Mesothelial cell of epicardium (in vitro differentiated cells): Measurements from ENCODE around the gene BTD. TPM values are rescaled to one million over a fixed set of nuclear protein-coding genes. Genes with fewer than 3 reads are reported as not detected.

Experiments used
- DNase-seq, 2 experiments: peaks; one replicate each; pipeline ENCODE4 v3.0.0; 2021; ENCODE audit warnings: low spot score in 2 of 2; ENCODE audit not compliant: unreplicated experiment in 2 of 2
- H3K27ac Mint-ChIP-seq: 2 replicates; pipeline ENCODE4 v1.8.0; 2021; ENCODE audit warnings: mixed read lengths
- H3K27me3 Mint-ChIP-seq: 2 replicates; pipeline ENCODE4 v1.8.0; 2021; ENCODE audit warnings: low read depth, mixed read lengths
- H3K36me3 Mint-ChIP-seq: 2 replicates; pipeline ENCODE4 v1.8.0; 2021; ENCODE audit warnings: mixed read lengths
- H3K4me1 Mint-ChIP-seq: 2 replicates; pipeline ENCODE4 v1.8.0; 2021; ENCODE audit warnings: mixed read lengths
- H3K4me3 Mint-ChIP-seq: 2 replicates; pipeline ENCODE4 v1.8.0; 2021; ENCODE audit warnings: mild to moderate bottlenecking, moderate library complexity, mixed read lengths
- H3K9me3 Mint-ChIP-seq: 2 replicates; pipeline ENCODE4 v1.8.0; 2021; ENCODE audit warnings: mixed read lengths
- CTCF ChIP-seq: fragments of 200-600 bp; sonication (generic); IDR thresholded peaks from one replicate; pipeline ENCODE4 v1.5.0; 2021; ENCODE audit warnings: antibody characterized with exemption; ENCODE audit not compliant: unreplicated experiment
- total RNA-seq: library from RNA; stranded (reverse); gene quantifications from 3 replicates; pipeline ENCODE4 v1.2.1, GENCODE V29; 2021

BTD gene
- total RNA-seq, 1 donor from 2014 or later: 12.5 TPM

GRCh38 chr3:15656342-15656741 is 54.8 kb downstream of the BTD start:
- no peak for TF ChIP-seq CTCF
- Mint-ChIP-seq H3K4me3 (no peak overlapping the region), H3K4me1 (peaks cover 8% of the 10 kb centered on the region), H3K27ac (no peak overlapping the region), H3K9me3 (peaks cover 26% of the 10 kb centered on the region), H3K36me3 (peaks cover 7% of the 10 kb centered on the region), H3K27me3 (no peaks in the 10 kb centered on the region)
- no peak for DNase-seq

- no peak for TF ChIP-seq CTCF
- H3K4me3 Mint-ChIP-seq: no peak overlapping the region
Observed at GRCh38 chr3:15657016-15657415, 55.5 kb downstream of the BTD start.

GRCh38 chr3:15659254-15659975 is 57.9 kb downstream of the BTD start:
- Mint-ChIP-seq H3K9me3 (peaks cover 50% of the 10 kb centered on the region), H3K4me1 (peaks cover 8% of the 10 kb centered on the region), H3K27me3 (no peaks in the 10 kb centered on the region), H3K4me3 (no peak overlapping the region), H3K36me3 (peaks cover 16% of the 10 kb centered on the region), H3K27ac (peak overlapping the region; percentile 55)
- no peak for TF ChIP-seq CTCF
- DNase-seq: no peak

More at GRCh38 chr3:15657016-15657415, 55.5 kb downstream of the BTD start:
- no peaks in the 10 kb centered on the region for H3K27me3 Mint-ChIP-seq
- peaks cover 7% of the 10 kb centered on the region for H3K36me3 Mint-ChIP-seq
- H3K9me3 Mint-ChIP-seq: peaks cover 33% of the 10 kb centered on the region
- H3K4me1 Mint-ChIP-seq: peaks cover 8% of the 10 kb centered on the region
- H3K27ac Mint-ChIP-seq: no peak overlapping the region
- DNase-seq: no peak

- no peak for TF ChIP-seq CTCF
- Mint-ChIP-seq H3K4me1 (peaks cover 8% of the 10 kb centered on the region), H3K9me3 (peaks cover 51% of the 10 kb centered on the region), H3K27me3 (no peaks in the 10 kb centered on the region), H3K27ac (no peak overlapping the region), H3K4me3 (no peak overlapping the region), H3K36me3 (peaks cover 22% of the 10 kb centered on the region)
- DNase-seq: no peak
Observed at GRCh38 chr3:15660055-15660935, 58.8 kb downstream of the BTD start.

GRCh38 chr3:15664144-15664543 is 62.6 kb downstream of the BTD start:
- DNase-seq: no peak
- H3K4me1 Mint-ChIP-seq: peaks cover 8% of the 10 kb centered on the region
- H3K9me3 Mint-ChIP-seq: peaks cover 39% of the 10 kb centered on the region
- H3K27ac Mint-ChIP-seq: no peak overlapping the region
- H3K36me3 Mint-ChIP-seq: peaks cover 31% of the 10 kb centered on the region
- no peak overlapping the region for H3K4me3 Mint-ChIP-seq
- no peaks in the 10 kb centered on the region for H3K27me3 Mint-ChIP-seq
- TF ChIP-seq CTCF: no peak
